WTC11 (cell line): ENCODE data around the gene DIDO1. TPM values are rescaled to one million over a fixed set of nuclear protein-coding genes. Genes with fewer than 3 reads are reported as not detected.

ENCODE experiments used
- ATAC-seq: fragments of 200-7000 bp; cut with Tn5 transposase; 2 replicates; pipeline ENCODE4 v1.10.0; 2021; ENCODE audit warnings: mild to moderate bottlenecking, moderate library complexity
- CTCF ChIA-PET: fragments of 300-600 bp; sonication (Branson Sonifier 250); formaldehyde crosslinking; loops from one replicate; lab custom pipeline; 2021; ENCODE audit warnings: antibody characterized with exemption; lab: Charles Lee
- POLR2A ChIA-PET: fragments of 350-600 bp; sonication (Branson Sonifier 250); formaldehyde crosslinking; loops from one replicate; lab custom pipeline; 2021; ENCODE audit warnings: antibody characterized with exemption; lab: Charles Lee
- DNase-seq: peaks from one replicate; pipeline ENCODE4 v3.0.0; 2021; ENCODE audit warnings: low spot score
- H3K27ac Mint-ChIP-seq: 2 replicates; pipeline ENCODE4 v1.8.0; 2021; ENCODE audit warnings: mixed read lengths
- H3K27me3 Mint-ChIP-seq: 2 replicates; pipeline ENCODE4 v1.8.0; 2021; ENCODE audit warnings: low read depth, mild to moderate bottlenecking, moderate library complexity, mixed read lengths
- H3K36me3 Mint-ChIP-seq: 2 replicates; pipeline ENCODE4 v1.8.0; 2021; ENCODE audit warnings: mixed read lengths
- H3K4me1 Mint-ChIP-seq: 2 replicates; pipeline ENCODE4 v1.8.0; 2022; ENCODE audit warnings: mixed read lengths
- H3K4me3 Mint-ChIP-seq: 2 replicates; pipeline ENCODE4 v1.8.0; 2021; ENCODE audit warnings: mild to moderate bottlenecking, moderate library complexity, mixed read lengths
- H3K9me3 Mint-ChIP-seq: 2 replicates; pipeline ENCODE4 v1.8.0; 2021; ENCODE audit warnings: mixed read lengths
- CREM ChIP-seq: sonication (generic); formaldehyde crosslinking; IDR thresholded peaks from 2 replicates; pipeline ENCODE4 v1.8.1; 2022; ENCODE audit warnings: mild to moderate bottlenecking, missing genetic modification reagents, moderate library complexity
- FOXJ3 ChIP-seq: sonication (generic); formaldehyde crosslinking; IDR thresholded peaks from 2 replicates; pipeline ENCODE4 v1.9.0; 2021; ENCODE audit warnings: missing genetic modification reagents, mild to moderate bottlenecking, borderline replicate concordance
- FOXP1 ChIP-seq: sonication (generic); formaldehyde crosslinking; IDR thresholded peaks from 2 replicates; pipeline ENCODE4 v1.8.0; 2022; ENCODE audit warnings: missing genetic modification reagents, mild to moderate bottlenecking, moderate library complexity, borderline replicate concordance
- SMAD3 ChIP-seq: sonication (generic); formaldehyde crosslinking; IDR thresholded peaks from 2 replicates; pipeline ENCODE4 v1.8.0; 2022; ENCODE audit warnings: missing genetic modification reagents, mild to moderate bottlenecking, borderline replicate concordance
- SMAD4 ChIP-seq: sonication (generic); formaldehyde crosslinking; IDR thresholded peaks from 2 replicates; pipeline ENCODE4 v1.8.0; 2022; ENCODE audit warnings: mild to moderate bottlenecking, missing genetic modification reagents
- SP1 ChIP-seq: sonication (generic); formaldehyde crosslinking; conservative IDR thresholded peaks from 2 replicates; pipeline ENCODE4 v1.8.1; 2022; ENCODE audit warnings: missing genetic modification reagents
- TEAD4 ChIP-seq: sonication (generic); formaldehyde crosslinking; IDR thresholded peaks from 2 replicates; pipeline ENCODE4 v1.8.0; 2022; ENCODE audit warnings: mild to moderate bottlenecking, missing genetic modification reagents
- ZBTB21 ChIP-seq: sonication (generic); formaldehyde crosslinking; IDR thresholded peaks from 2 replicates; pipeline ENCODE4 v1.8.1; 2023; ENCODE audit warnings: mild to moderate bottlenecking, missing genetic modification reagents, borderline replicate concordance
- total RNA-seq: library from RNA; stranded (reverse); gene quantifications from 3 replicates; pipeline ENCODE4 v1.2.3, GENCODE V29; 2021
- TF ChIP-seq, protein P1 (sequence below): sonication (generic); formaldehyde crosslinking; IDR thresholded peaks from 2 replicates; pipeline ENCODE4 v1.8.1; 2023; ENCODE audit warnings: mild to moderate bottlenecking, moderate library complexity, missing genetic modification reagents
- TF ChIP-seq, protein P2 (sequence below): fragments of 250-450 bp; sonication (Bioruptor Pico); IDR thresholded peaks from 2 replicates; pipeline ENCODE4 v1.9.0; 2021; ENCODE audit warnings: moderate library complexity, mild to moderate bottlenecking, inconsistent platforms, borderline replicate concordance
- TF ChIP-seq, protein P3 (sequence below): sonication (generic); formaldehyde crosslinking; IDR thresholded peaks from 2 replicates; pipeline ENCODE4 v1.8.0; 2022; ENCODE audit warnings: mild to moderate bottlenecking, missing genetic modification reagents
- TF ChIP-seq, protein P4 (sequence below): sonication (generic); formaldehyde crosslinking; IDR thresholded peaks from 2 replicates; pipeline ENCODE4 v1.8.0; 2022; ENCODE audit warnings: mild to moderate bottlenecking, missing genetic modification reagents
- TF ChIP-seq, protein P5 (sequence below): sonication (generic); formaldehyde crosslinking; IDR thresholded peaks from 2 replicates; pipeline ENCODE4 v1.8.1; 2022; ENCODE audit warnings: missing genetic modification reagents, borderline replicate concordance
- TF ChIP-seq, protein P6 (sequence below): sonication (generic); formaldehyde crosslinking; conservative IDR thresholded peaks from 2 replicates; pipeline ENCODE4 v1.8.1; 2023; ENCODE audit warnings: mild to moderate bottlenecking, low read depth, missing genetic modification reagents, moderate library complexity
- TF ChIP-seq, protein P7 (sequence below): sonication (generic); formaldehyde crosslinking; IDR thresholded peaks from 2 replicates; pipeline ENCODE4 v1.8.0; 2022; ENCODE audit warnings: mild to moderate bottlenecking, missing genetic modification reagents
- TF ChIP-seq, protein P8 (sequence below): sonication (generic); formaldehyde crosslinking; IDR thresholded peaks from 2 replicates; pipeline ENCODE4 v1.8.0; 2023; ENCODE audit warnings: missing genetic modification reagents, mild to moderate bottlenecking, borderline replicate concordance

Gene DIDO1
- total RNA-seq, 1 experiment from 2014 or later = 87.3 TPM

DNA sequence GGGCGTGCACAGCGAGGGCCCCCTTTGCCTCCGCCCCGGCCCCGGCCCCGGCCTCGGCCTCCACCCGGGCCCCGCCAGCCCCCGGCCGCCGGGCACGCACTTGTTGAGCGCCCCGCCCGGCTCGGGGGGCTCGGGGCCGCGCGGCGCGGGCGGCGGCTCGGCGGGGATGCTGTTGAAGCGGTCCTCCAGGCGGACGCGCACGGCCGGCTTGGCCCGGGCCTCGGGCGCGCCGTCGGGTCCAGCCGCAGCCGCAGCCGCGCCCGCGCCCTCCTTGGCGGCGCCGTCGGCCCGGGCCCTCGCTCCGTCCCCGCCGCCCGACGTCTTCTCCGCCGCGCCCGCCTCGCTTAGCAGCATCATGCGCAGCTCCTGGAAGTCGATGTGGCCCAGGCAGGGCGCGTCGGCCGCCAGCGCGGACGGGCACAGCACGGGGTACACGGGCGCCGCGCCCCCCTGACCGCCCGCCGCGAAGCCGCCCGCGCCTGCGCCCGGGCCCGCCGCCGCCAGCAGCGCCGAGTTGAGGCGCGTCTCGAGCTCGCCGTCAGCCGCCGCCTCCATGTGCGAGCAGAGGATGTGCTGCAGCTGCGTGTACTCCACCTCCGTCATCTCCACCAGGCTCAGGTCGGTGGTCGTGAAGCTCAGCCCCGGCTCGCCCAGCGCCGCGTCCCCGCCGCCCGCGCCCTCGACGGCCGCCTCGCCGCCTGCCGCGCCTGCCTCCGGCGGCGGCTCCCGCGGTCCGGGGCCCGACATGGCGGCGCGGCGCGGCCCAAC is 65.2 kb downstream of the DIDO1 start (continued):
- TF ChIP-seq, protein P1, sequence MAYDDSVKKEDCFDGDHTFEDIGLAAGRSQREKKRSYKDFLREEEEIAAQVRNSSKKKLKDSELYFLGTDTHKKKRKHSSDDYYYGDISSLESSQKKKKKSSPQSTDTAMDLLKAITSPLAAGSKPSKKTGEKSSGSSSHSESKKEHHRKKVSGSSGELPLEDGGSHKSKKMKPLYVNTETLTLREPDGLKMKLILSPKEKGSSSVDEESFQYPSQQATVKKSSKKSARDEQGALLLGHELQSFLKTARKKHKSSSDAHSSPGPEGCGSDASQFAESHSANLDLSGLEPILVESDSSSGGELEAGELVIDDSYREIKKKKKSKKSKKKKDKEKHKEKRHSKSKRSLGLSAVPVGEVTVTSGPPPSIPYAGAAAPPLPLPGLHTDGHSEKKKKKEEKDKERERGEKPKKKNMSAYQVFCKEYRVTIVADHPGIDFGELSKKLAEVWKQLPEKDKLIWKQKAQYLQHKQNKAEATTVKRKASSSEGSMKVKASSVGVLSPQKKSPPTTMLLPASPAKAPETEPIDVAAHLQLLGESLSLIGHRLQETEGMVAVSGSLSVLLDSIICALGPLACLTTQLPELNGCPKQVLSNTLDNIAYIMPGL = no peak
- TF ChIP-seq, protein P2, sequence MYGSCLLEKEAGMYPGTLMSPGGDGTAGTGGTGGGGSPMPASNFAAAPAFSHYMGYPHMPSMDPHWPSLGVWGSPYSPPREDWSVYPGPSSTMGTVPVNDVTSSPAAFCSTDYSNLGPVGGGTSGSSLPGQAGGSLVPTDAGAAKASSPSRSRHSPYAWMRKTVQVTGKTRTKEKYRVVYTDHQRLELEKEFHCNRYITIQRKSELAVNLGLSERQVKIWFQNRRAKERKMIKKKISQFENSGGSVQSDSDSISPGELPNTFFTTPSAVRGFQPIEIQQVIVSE (CRISPR knock-in tag) = no peak
- no peak for TF ChIP-seq SMAD3 (CRISPR knock-in tag)
- no peak for TF ChIP-seq TEAD4 (CRISPR knock-in tag)
- TF ChIP-seq, protein P3, sequence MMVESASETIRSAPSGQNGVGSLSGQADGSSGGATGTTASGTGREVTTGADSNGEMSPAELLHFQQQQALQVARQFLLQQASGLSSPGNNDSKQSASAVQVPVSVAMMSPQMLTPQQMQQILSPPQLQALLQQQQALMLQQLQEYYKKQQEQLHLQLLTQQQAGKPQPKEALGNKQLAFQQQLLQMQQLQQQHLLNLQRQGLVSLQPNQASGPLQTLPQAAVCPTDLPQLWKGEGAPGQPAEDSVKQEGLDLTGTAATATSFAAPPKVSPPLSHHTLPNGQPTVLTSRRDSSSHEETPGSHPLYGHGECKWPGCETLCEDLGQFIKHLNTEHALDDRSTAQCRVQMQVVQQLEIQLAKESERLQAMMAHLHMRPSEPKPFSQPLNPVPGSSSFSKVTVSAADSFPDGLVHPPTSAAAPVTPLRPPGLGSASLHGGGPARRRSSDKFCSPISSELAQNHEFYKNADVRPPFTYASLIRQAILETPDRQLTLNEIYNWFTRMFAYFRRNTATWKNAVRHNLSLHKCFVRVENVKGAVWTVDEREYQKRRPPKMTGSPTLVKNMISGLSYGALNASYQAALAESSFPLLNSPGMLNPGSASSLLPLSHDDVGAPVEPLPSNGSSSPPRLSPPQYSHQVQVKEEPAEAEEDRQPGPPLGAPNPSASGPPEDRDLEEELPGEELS (CRISPR knock-in tag) = peak; percentile 11; the same call in 1 of the 2 replicates

DNA sequence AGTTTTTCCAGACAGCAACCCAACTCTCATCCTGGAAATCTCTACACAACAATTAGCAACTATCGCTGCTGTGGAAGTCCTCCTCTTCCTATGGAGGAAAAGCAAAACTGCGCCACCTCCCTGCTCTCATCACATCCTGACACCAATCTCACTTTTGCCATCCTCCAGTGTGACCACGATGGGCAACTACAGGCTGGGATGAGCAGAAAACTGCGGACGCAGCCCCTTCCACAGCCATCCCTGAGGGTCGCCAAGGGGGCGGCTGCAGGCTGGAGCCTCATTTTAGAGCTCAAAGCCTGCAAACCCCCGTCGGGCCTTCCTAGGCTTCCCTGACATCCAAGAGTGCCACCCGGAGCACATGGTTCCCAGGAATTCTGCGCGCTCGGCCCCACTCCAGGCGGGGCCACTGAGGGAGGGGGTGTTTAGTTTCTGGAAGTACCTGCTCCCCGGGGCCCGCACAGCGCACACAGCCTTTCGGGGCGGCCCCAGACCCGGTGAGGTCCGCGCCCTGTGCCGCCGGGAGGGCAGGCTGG is 65.8 kb downstream of the DIDO1 start:
- no peaks in the 10 kb centered on the region for H3K9me3 Mint-ChIP-seq
- ATAC-seq (peak; percentile 2; the same call in 1 of the 2 replicates), DNase-seq (no peak)
- peaks cover 3% of the 10 kb centered on the region; the same call in 1 of the 2 replicates for H3K27me3 Mint-ChIP-seq
- peaks cover 28% of the 10 kb centered on the region for H3K4me1 Mint-ChIP-seq
- POLR2A ChIA-PET = interaction anchor here (1.0 kb wide), 1 partner anchor 880 kb away, joined by 3 read pairs; no protein-coding TSS in a partner anchor
- CTCF ChIA-PET = interaction anchor here (0.5 to 2.6 kb wide), 5 partner anchors 38 to 109 kb away, joined by 3 to 13 read pairs (median 3); partner anchors contain the start of gene OGFR
- H3K36me3 Mint-ChIP-seq = peaks cover 12% of the 10 kb centered on the region
- no peak overlapping the region for H3K27ac Mint-ChIP-seq
- peak overlapping the region; percentile 74 for H3K4me3 Mint-ChIP-seq
- TF ChIP-seq, protein P4, sequence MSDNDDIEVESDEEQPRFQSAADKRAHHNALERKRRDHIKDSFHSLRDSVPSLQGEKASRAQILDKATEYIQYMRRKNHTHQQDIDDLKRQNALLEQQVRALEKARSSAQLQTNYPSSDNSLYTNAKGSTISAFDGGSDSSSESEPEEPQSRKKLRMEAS = no peak
- TF ChIP-seq, protein P5, sequence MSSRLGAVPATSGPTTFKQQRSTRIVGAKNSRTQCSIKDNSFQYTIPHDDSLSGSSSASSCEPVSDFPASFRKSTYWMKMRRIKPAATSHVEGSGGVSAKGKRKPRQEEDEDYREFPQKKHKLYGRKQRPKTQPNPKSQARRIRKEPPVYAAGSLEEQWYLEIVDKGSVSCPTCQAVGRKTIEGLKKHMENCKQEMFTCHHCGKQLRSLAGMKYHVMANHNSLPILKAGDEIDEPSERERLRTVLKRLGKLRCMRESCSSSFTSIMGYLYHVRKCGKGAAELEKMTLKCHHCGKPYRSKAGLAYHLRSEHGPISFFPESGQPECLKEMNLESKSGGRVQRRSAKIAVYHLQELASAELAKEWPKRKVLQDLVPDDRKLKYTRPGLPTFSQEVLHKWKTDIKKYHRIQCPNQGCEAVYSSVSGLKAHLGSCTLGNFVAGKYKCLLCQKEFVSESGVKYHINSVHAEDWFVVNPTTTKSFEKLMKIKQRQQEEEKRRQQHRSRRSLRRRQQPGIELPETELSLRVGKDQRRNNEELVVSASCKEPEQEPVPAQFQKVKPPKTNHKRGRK = no peak
- TF ChIP-seq, protein P6, sequence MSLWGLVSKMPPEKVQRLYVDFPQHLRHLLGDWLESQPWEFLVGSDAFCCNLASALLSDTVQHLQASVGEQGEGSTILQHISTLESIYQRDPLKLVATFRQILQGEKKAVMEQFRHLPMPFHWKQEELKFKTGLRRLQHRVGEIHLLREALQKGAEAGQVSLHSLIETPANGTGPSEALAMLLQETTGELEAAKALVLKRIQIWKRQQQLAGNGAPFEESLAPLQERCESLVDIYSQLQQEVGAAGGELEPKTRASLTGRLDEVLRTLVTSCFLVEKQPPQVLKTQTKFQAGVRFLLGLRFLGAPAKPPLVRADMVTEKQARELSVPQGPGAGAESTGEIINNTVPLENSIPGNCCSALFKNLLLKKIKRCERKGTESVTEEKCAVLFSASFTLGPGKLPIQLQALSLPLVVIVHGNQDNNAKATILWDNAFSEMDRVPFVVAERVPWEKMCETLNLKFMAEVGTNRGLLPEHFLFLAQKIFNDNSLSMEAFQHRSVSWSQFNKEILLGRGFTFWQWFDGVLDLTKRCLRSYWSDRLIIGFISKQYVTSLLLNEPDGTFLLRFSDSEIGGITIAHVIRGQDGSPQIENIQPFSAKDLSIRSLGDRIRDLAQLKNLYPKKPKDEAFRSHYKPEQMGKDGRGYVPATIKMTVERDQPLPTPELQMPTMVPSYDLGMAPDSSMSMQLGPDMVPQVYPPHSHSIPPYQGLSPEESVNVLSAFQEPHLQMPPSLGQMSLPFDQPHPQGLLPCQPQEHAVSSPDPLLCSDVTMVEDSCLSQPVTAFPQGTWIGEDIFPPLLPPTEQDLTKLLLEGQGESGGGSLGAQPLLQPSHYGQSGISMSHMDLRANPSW (CRISPR knock-in tag) = no peak
- TF ChIP-seq CREM (CRISPR knock-in tag) (no peak), ZBTB21 (CRISPR knock-in tag) (no peak), SMAD4 (no peak), SMAD3 (CRISPR knock-in tag) (no peak), FOXP1 (CRISPR knock-in tag) (no peak), SP1 (no peak), FOXJ3 (CRISPR knock-in tag) (no peak)
- TF ChIP-seq, protein P7, sequence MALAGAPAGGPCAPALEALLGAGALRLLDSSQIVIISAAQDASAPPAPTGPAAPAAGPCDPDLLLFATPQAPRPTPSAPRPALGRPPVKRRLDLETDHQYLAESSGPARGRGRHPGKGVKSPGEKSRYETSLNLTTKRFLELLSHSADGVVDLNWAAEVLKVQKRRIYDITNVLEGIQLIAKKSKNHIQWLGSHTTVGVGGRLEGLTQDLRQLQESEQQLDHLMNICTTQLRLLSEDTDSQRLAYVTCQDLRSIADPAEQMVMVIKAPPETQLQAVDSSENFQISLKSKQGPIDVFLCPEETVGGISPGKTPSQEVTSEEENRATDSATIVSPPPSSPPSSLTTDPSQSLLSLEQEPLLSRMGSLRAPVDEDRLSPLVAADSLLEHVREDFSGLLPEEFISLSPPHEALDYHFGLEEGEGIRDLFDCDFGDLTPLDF (CRISPR knock-in tag) = no peak
- TF ChIP-seq, protein P8, sequence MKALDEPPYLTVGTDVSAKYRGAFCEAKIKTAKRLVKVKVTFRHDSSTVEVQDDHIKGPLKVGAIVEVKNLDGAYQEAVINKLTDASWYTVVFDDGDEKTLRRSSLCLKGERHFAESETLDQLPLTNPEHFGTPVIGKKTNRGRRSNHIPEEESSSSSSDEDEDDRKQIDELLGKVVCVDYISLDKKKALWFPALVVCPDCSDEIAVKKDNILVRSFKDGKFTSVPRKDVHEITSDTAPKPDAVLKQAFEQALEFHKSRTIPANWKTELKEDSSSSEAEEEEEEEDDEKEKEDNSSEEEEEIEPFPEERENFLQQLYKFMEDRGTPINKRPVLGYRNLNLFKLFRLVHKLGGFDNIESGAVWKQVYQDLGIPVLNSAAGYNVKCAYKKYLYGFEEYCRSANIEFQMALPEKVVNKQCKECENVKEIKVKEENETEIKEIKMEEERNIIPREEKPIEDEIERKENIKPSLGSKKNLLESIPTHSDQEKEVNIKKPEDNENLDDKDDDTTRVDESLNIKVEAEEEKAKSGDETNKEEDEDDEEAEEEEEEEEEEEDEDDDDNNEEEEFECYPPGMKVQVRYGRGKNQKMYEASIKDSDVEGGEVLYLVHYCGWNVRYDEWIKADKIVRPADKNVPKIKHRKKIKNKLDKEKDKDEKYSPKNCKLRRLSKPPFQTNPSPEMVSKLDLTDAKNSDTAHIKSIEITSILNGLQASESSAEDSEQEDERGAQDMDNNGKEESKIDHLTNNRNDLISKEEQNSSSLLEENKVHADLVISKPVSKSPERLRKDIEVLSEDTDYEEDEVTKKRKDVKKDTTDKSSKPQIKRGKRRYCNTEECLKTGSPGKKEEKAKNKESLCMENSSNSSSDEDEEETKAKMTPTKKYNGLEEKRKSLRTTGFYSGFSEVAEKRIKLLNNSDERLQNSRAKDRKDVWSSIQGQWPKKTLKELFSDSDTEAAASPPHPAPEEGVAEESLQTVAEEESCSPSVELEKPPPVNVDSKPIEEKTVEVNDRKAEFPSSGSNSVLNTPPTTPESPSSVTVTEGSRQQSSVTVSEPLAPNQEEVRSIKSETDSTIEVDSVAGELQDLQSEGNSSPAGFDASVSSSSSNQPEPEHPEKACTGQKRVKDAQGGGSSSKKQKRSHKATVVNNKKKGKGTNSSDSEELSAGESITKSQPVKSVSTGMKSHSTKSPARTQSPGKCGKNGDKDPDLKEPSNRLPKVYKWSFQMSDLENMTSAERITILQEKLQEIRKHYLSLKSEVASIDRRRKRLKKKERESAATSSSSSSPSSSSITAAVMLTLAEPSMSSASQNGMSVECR (CRISPR knock-in tag) = no peak
